ENCODE measurements around the gene DAZAP1. TPM values are rescaled to one million over a fixed set of nuclear protein-coding genes. Genes with fewer than 3 reads are reported as not detected.

DAZAP1 gene
- total RNA-seq, 1 experiment from 2014 or later: 144 TPM

DNA sequence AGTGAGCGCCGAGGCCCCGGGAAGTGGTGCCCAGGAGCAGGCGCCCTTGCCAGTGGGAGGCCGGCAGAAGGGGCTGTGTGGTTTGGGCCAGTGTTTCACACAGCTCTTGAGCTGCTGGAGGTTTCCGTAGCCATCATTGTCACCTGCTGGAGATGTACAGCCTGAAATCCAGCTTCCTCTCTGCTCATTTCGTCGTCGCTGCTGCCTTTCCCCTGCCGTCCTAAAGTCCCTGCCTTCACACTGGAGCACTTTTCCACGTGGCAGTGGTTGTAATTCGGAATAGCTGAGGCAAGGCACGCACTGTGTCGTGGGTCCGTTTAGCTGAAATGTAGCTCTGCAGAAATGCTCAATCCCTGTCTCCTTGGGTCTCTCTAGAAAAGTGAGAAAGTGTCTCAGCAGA, 13.2 kb downstream of the DAZAP1 start:
- no peak for DNase-seq
- Histone ChIP-seq H3K9me3 (ENCODE audit: insufficient read depth, low read depth) (no peaks in the 10 kb centered on the region), H3K27me3 (ENCODE audit: insufficient read depth, low read depth) (no peaks in the 10 kb centered on the region), H3K4me3 (no peak overlapping the region), H2AFZ (no peak overlapping the region), H4K20me1 (ENCODE audit: insufficient read depth) (peaks cover 36% of the 10 kb centered on the region), H3K4me2 (no peak overlapping the region), H3K79me2 (ENCODE audit: low read depth) (peaks cover 38% of the 10 kb centered on the region), H3K4me1 (replicated peaks; ENCODE audit: insufficient read depth) (peaks cover 10% of the 10 kb centered on the region), H3K9me2 (ENCODE audit: insufficient read depth) (no peaks in the 10 kb centered on the region), H3F3A (ENCODE audit: insufficient read depth, low read depth) (peaks cover 13% of the 10 kb centered on the region; the same call in 1 of the 2 replicates), H3K36me3 (ENCODE audit: low read depth) (no peaks in the 10 kb centered on the region), H3K27ac (no peak overlapping the region)
- POLR2A ChIA-PET (ENCODE audit: unreplicated experiment): no interaction called here
- CTCF ChIA-PET: interaction anchor here (0.6 kb wide), 1 partner anchor 142 kb away, joined by 3 read pairs; no protein-coding TSS in a partner anchor
- TF ChIP-seq EZH2 (IDR thresholded peaks at IDR 0.05; ENCODE audit: low read depth): no peak
- no TSS peak for BruUV-seq (replicated peaks)
- intact Hi-C loops (cut with micrococcal nuclease; ENCODE audit: unreplicated experiment): no loop called here

DNA sequence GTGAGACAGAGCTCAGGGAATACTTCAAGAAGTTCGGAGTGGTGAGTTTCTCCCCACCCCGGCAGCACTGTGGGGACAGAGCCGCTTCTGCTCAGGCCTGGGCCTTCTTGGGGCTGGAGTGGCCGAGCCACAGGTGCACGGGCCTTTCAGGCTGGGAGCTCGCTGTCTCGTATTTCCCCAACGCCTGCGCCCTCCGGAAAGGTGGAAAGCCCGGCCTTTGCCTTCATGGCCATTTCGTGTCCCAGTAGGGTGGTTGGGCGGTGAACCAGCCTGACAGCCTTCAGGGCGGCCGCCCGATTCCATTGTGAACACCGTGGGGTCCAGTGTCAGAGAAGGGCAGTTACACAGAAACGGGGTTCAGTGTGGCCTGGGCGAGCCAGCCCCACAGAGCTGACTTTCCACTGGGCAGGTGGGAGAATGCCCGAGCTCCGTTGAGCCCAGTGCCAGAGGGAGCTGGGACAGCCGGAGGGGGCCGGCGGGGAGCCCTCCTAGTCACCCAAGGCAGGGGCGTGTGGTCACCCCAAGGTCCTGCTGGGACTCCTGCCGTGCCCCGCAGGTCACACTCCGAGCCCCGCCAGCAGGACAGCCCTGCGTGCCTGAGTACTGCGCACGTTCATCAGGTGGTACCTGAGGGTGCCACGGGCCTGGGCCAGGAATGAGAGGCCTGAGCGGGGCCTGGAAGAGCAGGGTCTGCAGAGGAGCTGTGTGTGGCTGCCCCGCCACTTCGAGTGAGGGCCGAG, 14.0 kb downstream of the DAZAP1 start:
- TF ChIP-seq, protein P1, sequence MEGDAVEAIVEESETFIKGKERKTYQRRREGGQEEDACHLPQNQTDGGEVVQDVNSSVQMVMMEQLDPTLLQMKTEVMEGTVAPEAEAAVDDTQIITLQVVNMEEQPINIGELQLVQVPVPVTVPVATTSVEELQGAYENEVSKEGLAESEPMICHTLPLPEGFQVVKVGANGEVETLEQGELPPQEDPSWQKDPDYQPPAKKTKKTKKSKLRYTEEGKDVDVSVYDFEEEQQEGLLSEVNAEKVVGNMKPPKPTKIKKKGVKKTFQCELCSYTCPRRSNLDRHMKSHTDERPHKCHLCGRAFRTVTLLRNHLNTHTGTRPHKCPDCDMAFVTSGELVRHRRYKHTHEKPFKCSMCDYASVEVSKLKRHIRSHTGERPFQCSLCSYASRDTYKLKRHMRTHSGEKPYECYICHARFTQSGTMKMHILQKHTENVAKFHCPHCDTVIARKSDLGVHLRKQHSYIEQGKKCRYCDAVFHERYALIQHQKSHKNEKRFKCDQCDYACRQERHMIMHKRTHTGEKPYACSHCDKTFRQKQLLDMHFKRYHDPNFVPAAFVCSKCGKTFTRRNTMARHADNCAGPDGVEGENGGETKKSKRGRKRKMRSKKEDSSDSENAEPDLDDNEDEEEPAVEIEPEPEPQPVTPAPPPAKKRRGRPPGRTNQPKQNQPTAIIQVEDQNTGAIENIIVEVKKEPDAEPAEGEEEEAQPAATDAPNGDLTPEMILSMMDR (conservative IDR thresholded peaks at IDR 0.05): no peak
- no peak for TF ChIP-seq EZH2 (IDR thresholded peaks at IDR 0.05; ENCODE audit: low read depth)
- no peak overlapping the region for H2AFZ ChIP-seq
- H3K36me3 ChIP-seq (ENCODE audit: low read depth): no peaks in the 10 kb centered on the region
- H3F3A ChIP-seq (ENCODE audit: insufficient read depth, low read depth): peaks cover 5% of the 10 kb centered on the region; the same call in 1 of the 2 replicates
- peaks cover 30% of the 10 kb centered on the region for H3K79me2 ChIP-seq (ENCODE audit: low read depth)
- no peak overlapping the region for H3K4me3 ChIP-seq
- peaks cover 2% of the 10 kb centered on the region; the same call in 1 of the 2 replicates for H3K4me1 ChIP-seq (replicated peaks; ENCODE audit: insufficient read depth)
- CTCF ChIA-PET: interaction anchor here (0.7 kb wide), 1 partner anchor 12 kb away, joined by 3 read pairs; no protein-coding TSS in a partner anchor
- DNase-seq: no peak
- intact Hi-C loops (cut with micrococcal nuclease; ENCODE audit: unreplicated experiment): no loop called here
- POLR2A ChIA-PET (ENCODE audit: unreplicated experiment): no interaction called here
- no peak overlapping the region for H3K27ac ChIP-seq
- H3K9me3 ChIP-seq (ENCODE audit: insufficient read depth, low read depth): no peaks in the 10 kb centered on the region
- H3K27me3 ChIP-seq (ENCODE audit: insufficient read depth, low read depth): no peaks in the 10 kb centered on the region
- no peaks in the 10 kb centered on the region for H3K9me2 ChIP-seq (ENCODE audit: insufficient read depth)
- no peak overlapping the region for H3K4me2 ChIP-seq
- H4K20me1 ChIP-seq (ENCODE audit: insufficient read depth): peaks cover 28% of the 10 kb centered on the region
- BruUV-seq (replicated peaks): no TSS peak

DNA sequence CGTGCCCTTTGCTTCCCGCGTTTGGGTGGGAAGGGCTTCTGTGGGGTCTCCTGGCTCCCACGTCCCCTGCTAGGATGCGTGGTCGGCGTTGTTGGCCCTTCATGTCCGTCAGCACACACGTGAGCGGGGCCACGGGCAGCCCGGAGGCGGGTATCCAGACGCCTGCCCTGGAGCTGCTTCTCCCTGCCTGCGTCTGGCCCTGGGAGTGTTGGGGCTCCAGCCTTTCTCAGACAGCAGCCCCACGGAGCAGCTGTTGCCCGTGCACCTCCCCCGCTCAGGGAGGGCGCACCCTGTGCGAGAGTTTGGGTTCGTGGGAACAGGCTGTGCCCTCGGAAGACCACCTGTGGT, 14.5 kb downstream of the DAZAP1 start:
- Histone ChIP-seq H3K27me3 (ENCODE audit: insufficient read depth, low read depth) (no peaks in the 10 kb centered on the region), H3K9me3 (ENCODE audit: insufficient read depth, low read depth) (no peaks in the 10 kb centered on the region), H4K20me1 (ENCODE audit: insufficient read depth) (peaks cover 23% of the 10 kb centered on the region), H2AFZ (no peak overlapping the region), H3K27ac (no peak overlapping the region), H3K9me2 (ENCODE audit: insufficient read depth) (no peaks in the 10 kb centered on the region), H3K36me3 (ENCODE audit: low read depth) (no peaks in the 10 kb centered on the region), H3K4me2 (no peak overlapping the region), H3K4me1 (replicated peaks; ENCODE audit: insufficient read depth) (no peaks in the 10 kb centered on the region), H3K4me3 (no peak overlapping the region), H3K79me2 (ENCODE audit: low read depth) (peaks cover 25% of the 10 kb centered on the region), H3F3A (ENCODE audit: insufficient read depth, low read depth) (peaks cover 4% of the 10 kb centered on the region; the same call in 1 of the 2 replicates)
- intact Hi-C loops (cut with micrococcal nuclease; ENCODE audit: unreplicated experiment): no loop called here
- no peak for DNase-seq
- CTCF ChIA-PET: no interaction called here
- BruUV-seq (replicated peaks): no TSS peak
- POLR2A ChIA-PET (ENCODE audit: unreplicated experiment): no interaction called here
- TF ChIP-seq, protein P1 (conservative IDR thresholded peaks at IDR 0.05): no peak
- TF ChIP-seq EZH2 (IDR thresholded peaks at IDR 0.05; ENCODE audit: low read depth): no peak

Data from PC-9 (cell line).